ENCODE data around the gene SNRNP70.
"Not testable (repeated sequence)": the region's sequence is repeated elsewhere in the genome, so short reads cannot be mapped to it uniquely, and the experiment has no call there.

SNRNP70 gene

GRCh38 chr19:49064768-49065611, 20.3 kb upstream of the SNRNP70 start, which contains the start of gene NTF4:
Gene NTF4 (minus strand): TSS chr19:49064818. CDS start chr19:49061997, 2,821 bp downstream.
- no peak for DNase-seq (ENCODE audit: low read depth)

GRCh38 chr19:49065905-49066512, 19.2 kb upstream of the SNRNP70 start:
- no peak for DNase-seq (ENCODE audit: low read depth)

DNA sequence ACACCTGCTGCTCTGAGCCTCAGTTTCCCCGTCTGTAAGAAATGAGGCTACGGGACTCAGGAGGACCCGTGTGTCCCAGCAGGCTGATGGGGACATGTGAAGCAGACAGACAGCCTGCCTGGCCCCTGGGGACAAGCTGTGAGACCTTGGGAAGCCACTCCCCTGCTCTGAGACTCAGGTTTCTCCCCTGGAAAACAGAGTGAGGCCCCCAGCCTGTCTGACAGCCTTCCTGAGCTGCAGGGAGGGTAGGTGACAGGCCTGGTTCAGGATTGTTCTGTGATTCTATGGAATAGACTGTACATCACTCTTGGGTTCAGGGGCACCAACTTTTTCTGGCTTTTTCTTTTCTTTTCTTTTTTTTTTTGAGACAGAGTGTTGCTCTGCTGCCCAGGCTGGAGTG, 17.7 kb upstream of the SNRNP70 start:
- DNase-seq (ENCODE audit: low read depth), result no peak

- DNase-seq (ENCODE audit: low read depth), result no peak
Measured at GRCh38 chr19:49069026-49069425, 16.2 kb upstream of the SNRNP70 start.

- no peak for DNase-seq (ENCODE audit: low read depth)
Measured at GRCh38 chr19:49070416-49070815, 14.8 kb upstream of the SNRNP70 start.

DNA sequence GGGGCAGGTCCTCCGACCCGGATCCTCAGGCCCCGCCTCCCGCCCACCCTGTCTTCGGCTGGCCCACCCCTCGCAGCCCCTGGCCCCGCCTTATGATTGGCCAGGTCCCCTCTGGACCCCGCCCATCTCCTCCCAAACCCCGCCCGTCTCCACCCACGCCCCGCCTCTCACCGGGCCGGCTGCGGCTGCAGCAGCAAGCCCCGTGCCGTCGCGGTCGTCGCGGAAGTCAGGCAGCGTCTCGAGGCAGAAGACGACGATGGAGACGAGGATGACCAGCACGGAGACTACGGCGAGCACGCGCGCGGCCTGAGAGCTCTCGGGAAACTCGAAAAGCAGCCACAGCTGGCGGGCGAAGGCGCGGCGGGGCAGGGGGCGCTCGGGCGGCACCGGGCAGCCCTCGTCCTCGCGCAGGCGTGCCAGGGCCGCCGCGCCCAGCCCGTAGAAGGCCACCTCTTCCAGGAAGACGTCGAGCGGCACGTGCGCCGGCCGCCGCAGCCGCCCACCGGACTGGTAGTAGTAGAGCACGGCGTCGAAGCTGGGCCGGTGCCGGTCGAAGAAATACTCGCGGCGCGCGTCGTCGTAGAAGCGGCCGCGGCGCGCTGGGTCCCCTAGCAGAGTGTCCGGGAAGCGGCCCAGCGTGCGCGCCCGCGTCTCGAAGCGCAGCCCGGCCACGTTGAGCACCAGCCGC, 13.2 kb upstream of the SNRNP70 start:
- DNase-seq (ENCODE audit: low read depth), result no peak

- DNase-seq (ENCODE audit: low read depth), result no peak
Measured at GRCh38 chr19:49073514-49074378, 11.5 kb upstream of the SNRNP70 start.

DNA sequence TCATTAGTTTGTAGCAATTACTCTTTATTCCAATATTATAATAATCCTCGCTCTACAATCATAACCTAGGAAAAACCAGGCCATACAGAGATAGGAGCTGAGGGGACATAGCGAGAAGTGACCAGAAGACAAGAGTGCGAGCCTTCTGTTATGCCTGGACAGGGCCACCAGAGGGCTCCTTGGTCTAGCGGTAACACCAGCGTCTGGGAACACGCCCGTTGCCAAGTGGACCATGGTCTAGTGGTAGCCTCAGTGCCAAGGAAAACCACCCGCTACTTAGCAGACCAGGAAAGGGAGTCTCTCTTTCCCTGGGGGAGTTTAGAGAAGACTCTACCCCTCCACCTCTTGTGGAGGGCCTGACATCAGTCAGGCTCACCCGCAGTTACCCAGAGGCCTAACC, 10.4 kb upstream of the SNRNP70 start:
- DNase-seq (ENCODE audit: low read depth), result not testable (repeated sequence)

- no peak for DNase-seq (ENCODE audit: low read depth)
Measured at GRCh38 chr19:49080392-49080791, 4.9 kb upstream of the SNRNP70 start.

DNA sequence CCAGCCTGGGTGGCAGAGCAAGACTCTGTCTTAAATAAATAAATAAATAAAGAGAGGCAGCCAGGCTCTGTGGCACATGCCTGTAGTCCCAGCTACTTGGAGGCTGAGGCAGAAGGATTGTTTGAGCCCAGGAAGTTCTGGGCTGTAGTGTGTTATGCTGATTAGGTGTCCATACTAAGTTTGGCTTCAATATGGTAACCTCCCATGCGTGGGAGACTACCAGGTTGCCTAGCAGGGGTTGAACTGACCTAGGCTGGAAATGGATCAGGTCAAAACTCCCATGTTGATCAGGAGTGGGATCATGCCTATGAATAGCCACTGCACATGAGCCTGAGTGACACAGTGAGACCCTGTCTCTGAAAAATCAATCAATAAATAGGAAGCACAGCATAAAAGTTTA, 4.0 kb upstream of the SNRNP70 start:
- DNase-seq (ENCODE audit: low read depth), result no peak

DNA sequence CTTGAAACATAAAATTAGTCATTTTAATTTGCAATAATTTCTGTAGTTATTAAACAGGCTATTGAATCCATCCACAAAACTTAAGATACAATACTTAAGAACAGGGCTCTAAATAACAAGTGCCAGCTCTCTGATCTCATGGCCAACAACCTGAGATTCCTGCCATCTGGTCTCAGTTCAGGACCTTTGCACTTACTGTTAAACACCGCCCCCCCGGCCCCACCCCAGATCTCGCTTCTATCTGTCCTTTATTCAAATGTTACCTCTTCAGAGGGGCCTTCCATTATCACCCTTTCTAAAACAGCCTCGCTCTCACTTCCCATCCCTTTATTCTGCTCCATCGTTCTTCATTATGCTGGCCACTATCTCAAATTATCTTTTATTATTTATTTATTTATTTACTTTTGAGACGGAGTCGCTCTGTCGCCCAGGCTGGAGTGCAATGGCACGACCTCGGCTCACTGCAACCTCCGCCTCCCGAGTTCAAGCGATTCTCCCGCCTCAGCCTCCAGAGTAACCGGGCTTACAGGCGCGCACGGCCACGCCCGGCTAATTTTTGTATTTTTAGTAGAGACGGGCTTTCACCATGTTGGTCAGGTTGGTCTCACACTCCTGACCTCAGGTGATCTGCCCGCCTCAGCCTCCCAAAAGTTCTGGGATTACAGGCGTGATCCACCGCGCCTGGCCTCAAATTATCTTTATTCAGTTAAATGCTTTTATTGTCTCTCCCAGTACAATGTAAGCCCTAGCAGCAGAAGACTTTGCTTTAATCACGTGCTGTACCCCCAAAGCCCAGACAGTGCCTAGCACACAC, 838 bp upstream of the SNRNP70 start:
- no peak for DNase-seq (ENCODE audit: low read depth)

DNA sequence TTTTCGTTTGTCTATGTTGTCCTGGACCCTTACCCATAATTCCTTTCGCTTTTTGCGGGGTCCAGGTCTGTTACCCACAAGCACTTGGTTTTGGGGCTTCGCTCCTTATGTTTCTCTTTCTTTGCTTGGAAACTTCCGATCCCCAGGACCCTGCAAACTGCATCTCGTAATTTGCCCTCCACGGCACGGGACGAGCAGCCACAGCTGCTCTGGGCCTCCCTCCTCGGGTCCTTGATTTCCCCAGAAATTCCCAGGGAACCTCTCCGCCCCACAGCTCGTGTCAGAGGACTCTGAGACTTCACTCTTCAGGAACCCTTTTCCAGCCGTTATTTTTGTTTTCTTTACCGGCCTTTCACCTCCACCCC, 599 bp downstream of the SNRNP70 start:
- DNase-seq (ENCODE audit: low read depth), result no peak

- DNase-seq (ENCODE audit: low read depth), result no peak
Measured at GRCh38 chr19:49086296-49086695, 1.0 kb downstream of the SNRNP70 start.

- DNase-seq (ENCODE audit: low read depth), result no peak
Measured at GRCh38 chr19:49091391-49092038, 6.3 kb downstream of the SNRNP70 start.

- DNase-seq (ENCODE audit: low read depth), result no peak
Measured at GRCh38 chr19:49092686-49093085, 7.4 kb downstream of the SNRNP70 start.

- no peak for DNase-seq (ENCODE audit: low read depth)
Measured at GRCh38 chr19:49094505-49095482, 9.5 kb downstream of the SNRNP70 start.

GRCh38 chr19:49097453-49098288, 12.4 kb downstream of the SNRNP70 start:
- DNase-seq (ENCODE audit: low read depth), result no peak

DNA sequence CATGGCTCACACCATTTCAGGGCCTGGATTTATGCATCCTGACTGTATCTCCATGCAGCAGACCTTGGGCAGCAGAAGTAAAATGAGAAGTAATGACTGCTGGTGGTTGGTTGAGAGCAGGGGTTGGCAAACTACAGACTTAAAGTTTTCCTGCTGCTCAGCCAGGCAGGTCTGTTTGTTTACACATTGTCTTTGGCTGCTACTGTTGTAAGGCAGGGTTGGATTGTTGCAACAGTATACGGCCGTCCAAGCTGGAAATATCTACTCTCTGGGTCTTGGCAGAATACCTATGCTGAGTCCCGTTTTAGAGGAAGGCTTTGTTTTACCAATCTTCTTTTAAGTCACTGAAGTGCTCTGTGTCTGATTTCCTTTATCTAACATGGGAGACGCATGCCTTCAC, 13.5 kb downstream of the SNRNP70 start:
- DNase-seq (ENCODE audit: low read depth), result no peak

- no peak for DNase-seq (ENCODE audit: low read depth)
Measured at GRCh38 chr19:49101160-49101559, 15.9 kb downstream of the SNRNP70 start.
